DMS 273 (cell line): ENCODE data around the gene MYO18B.

Source experiments
- DNase-seq: peaks from one replicate; lab custom pipeline; 2025; ENCODE audit not compliant: unreplicated experiment; lab: John Stamatoyannopoulos, UW

The MYO18B gene

GRCh38 chr22:25935266-25936058, 193.5 kb downstream of the MYO18B start:
- DNase-seq = no peak

- peak; percentile 37 for DNase-seq
Observed at GRCh38 chr22:25938151-25938550, 196.2 kb downstream of the MYO18B start.

GRCh38 chr22:25939384-25939783, 197.4 kb downstream of the MYO18B start:
- DNase-seq = no peak

GRCh38 chr22:25940479-25940878, 198.5 kb downstream of the MYO18B start:
- peak; percentile 29 for DNase-seq

GRCh38 chr22:25941365-25941960, 199.5 kb downstream of the MYO18B start:
- DNase-seq = no peak

- DNase-seq = peak; percentile 88
Observed at GRCh38 chr22:25942115-25942855, 200.3 kb downstream of the MYO18B start.

GRCh38 chr22:25942856-25943411, 200.9 kb downstream of the MYO18B start:
- DNase-seq = peak; percentile 98

- no peak for DNase-seq
Observed at GRCh38 chr22:25950111-25950510, 208.1 kb downstream of the MYO18B start.

GRCh38 chr22:25953276-25953675, 211.3 kb downstream of the MYO18B start:
- peak; percentile 17 for DNase-seq

- no peak for DNase-seq
Observed at GRCh38 chr22:25953919-25954318, 211.9 kb downstream of the MYO18B start.

GRCh38 chr22:25955323-25955722, 213.3 kb downstream of the MYO18B start:
- DNase-seq = no peak

- no peak for DNase-seq
Observed at GRCh38 chr22:25956801-25957200, 214.8 kb downstream of the MYO18B start.

- no peak for DNase-seq
Observed at GRCh38 chr22:25959818-25960774, 218.1 kb downstream of the MYO18B start.

- no peak for DNase-seq
Observed at GRCh38 chr22:25961699-25962098, 219.7 kb downstream of the MYO18B start.

- no peak for DNase-seq
Observed at GRCh38 chr22:25962711-25963110, 220.7 kb downstream of the MYO18B start.

GRCh38 chr22:25964961-25965730, 223.2 kb downstream of the MYO18B start:
- no peak for DNase-seq

GRCh38 chr22:25966448-25966913, 224.5 kb downstream of the MYO18B start:
- peak; percentile 24 for DNase-seq

GRCh38 chr22:25969286-25969685, 227.3 kb downstream of the MYO18B start:
- DNase-seq = no peak

- no peak for DNase-seq
Observed at GRCh38 chr22:25969901-25970300, 227.9 kb downstream of the MYO18B start.
